GM19351 (cell line): ENCODE measurements around the gene EXD2.
A peak's percentile ranks its signal among the peaks of the same experiment; 100 is the strongest.

Experiments used
- ATAC-seq: cut with Tn5 transposase; IDR thresholded peaks from one replicate; pipeline ENCODE4 v1.9.1; 2021; ENCODE audit warnings: mild to moderate bottlenecking, moderate library complexity; ENCODE audit not compliant: unreplicated experiment

The EXD2 gene

DNA sequence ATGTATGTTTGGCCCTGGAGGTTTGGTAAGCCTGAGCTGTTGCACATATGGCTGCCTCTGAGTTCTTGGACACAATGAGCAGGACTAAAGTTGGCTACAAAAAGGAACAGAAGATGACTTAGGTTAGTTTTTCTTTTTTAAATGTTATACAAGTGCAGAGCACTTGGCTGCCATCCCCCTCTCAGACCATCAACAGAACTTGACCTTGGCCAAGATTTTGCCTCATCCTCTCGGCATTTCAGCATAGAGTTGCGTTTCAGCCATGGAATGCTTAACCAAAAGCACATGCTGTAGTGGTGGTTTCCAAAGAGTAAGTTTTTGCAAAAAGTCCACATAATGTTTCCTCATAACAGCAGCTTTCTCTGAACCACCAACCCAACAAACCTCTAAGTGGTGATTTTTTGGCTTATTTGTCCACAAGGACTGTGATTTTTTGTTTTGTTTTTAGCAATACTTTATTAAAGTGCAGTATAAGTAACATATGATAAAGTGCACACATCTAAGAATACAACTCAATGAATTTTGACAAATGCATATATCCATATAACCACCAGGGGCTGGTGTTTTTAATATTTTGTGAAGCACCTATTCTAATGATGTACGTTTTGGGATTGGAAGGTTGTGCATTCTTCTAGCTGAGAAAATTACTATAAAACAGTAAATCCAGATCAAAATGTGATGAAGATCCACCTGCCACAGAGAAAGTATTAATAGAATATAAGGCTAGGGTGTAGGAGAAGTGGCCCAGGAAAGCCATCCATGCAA, 56.6 kb downstream of the EXD2 start:
- no peak for ATAC-seq

DNA sequence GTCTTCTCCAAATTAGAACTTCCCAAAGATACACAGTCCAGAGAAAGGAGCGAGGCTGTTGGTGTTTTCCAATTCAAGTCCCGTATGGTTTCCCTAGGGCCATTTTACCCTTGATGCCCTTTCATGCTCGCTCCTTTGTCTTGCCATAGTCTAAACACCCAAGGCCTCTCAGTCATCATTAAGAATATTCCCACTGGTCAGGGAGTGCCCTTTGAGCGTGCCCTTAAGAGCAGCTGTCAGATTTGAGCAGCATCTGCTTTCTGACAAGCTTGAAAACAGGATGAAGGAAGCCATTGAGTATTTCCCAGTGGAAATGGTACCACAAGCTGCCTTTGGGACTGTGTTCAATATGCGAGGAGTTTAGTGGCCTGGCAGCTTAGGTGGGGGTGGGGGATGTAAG, 58.3 kb downstream of the EXD2 start:
- no peak for ATAC-seq

DNA sequence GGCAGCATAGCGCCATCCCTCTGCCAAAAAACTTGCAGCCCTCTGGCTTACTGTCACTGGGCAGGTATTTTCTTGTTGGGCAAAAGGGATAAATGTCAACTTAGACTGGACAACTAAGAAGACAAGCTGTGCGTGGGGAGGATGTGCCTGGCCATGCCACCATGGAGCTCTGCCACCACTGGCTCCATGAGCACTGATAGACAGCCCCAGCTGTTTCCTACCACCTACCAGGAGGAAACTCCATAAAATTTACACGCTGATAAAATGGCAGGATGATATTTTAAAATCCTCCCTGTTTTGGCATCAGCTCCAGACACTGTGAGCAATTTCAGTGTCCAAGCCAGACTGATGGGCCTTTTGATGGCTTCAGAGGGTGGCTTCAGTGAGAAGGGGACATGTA, 61.6 kb downstream of the EXD2 start:
- no peak for ATAC-seq

DNA sequence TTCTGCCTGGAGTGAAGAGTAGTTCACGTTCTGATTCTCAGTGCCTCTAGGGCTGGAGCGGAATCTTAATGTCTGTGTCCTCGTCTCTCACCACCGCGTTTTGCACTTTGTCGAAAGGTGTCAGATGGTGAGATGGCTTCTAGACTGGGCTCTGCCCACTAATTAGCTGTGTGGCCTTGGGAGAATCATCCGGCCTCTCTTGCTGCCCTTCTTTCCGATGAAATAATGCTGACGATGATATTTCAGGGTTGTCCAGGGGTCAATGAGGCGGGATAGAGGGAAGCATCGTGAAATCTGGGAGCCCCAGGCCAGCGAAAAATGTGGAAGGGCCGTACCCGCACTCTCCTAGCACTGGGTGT, 67.8 kb downstream of the EXD2 start:
- no peak for ATAC-seq

DNA sequence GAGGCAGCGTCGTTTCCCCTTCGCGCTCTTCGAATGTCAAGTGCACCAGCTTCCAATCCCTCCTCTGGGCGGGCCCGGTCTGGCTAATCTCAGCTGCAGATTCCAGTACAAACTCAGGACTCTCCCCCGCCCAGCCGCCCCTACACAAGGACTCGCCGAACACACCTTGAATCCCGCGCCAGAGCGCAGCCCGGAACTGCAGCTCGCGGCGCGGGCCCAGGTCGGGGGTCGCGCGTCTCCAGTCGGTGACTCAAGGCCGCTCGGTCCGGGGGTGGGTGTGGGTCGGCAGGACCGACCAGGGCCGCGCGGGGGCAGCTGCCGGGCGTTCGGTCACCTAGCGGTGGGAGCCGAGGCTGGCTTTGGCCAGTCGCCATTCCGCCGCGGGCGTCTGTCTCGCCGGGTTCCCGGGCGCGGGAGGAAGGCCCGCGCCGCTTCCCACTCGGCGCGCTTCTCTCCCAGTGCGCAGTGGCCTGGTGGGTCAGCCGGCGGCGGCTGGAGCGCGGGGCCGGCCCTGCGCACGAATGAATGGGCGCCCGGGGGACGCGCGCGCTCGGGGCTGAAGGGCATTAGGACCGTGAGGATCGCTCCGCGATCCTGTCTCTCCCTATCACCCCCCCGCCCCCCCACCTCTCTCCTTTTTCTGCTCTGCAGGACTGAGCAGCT, 68.4 kb downstream of the EXD2 start, which contains the start of gene GALNT16:
GALNT16 (plus strand) TSS at position 632 of the 663 bp plus-strand sequence. CDS start 133 bp downstream, outside the sequence.
- no peak for ATAC-seq

DNA sequence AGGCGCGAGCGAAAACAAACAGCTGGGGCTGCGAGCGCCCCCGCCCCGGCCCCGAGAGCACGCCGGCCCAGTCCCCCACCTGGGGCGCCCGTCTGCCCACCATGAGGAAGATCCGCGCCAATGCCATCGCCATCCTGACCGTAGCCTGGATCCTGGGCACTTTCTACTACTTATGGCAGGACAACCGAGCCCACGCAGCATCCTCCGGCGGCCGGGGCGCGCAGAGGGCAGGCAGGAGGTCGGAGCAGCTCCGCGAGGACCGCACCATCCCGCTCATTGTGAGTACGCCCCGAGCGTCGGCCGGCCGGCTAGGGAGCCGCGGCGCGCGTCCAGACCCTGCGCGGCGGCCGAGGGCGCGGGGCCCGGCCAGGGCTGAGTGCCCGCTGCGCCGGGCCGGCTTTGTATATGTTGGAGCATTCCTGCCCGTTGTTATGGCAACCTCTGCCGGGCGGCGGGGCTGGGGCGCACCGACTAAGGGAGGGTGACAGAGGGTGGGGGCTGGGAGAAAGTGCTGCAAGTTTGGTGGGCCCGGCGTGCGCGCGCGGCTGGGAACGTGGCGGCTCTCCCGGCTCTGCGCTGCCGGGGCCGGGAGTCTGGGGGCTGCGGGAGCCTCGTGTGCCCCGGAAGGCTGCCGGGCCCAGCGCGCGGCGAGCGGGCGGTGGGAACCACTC, 69.0 kb downstream of the EXD2 start:
- ATAC-seq, result no peak

DNA sequence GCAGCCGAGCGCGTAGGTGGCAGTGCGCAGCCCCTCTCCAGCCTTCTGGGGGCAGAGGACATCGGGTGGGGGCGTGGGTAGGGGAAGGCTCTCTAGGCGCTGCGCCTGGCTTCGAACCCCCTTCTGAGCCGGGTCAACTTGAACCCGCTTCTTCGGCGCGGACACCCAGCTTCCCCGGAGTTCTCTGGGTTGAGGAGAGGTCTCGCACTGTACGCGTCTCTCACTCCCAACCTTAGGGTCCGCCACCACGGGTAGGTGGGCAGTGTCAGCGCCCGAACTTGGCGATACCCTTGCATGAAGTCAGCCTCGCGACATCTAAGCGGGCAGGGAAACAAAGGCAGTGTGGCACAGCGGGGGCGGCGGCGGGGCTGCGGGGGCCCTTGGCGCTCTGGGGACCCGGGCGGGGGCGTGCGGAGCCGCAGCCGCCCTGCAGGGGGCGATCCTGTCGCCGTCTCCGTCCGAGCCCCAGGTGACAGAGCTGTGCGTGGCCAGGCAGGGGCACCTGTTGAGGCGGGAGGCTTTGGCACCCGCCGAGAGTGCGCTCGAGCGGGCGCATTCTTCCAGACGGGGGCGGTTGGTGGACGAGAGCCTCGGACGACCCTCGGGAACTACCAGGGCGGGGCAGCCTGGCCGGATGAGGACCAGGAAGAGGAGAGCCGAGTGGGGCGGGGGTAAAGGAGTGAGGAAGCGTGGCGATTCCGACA, 69.7 kb downstream of the EXD2 start:
- ATAC-seq, result peak; percentile 60

DNA sequence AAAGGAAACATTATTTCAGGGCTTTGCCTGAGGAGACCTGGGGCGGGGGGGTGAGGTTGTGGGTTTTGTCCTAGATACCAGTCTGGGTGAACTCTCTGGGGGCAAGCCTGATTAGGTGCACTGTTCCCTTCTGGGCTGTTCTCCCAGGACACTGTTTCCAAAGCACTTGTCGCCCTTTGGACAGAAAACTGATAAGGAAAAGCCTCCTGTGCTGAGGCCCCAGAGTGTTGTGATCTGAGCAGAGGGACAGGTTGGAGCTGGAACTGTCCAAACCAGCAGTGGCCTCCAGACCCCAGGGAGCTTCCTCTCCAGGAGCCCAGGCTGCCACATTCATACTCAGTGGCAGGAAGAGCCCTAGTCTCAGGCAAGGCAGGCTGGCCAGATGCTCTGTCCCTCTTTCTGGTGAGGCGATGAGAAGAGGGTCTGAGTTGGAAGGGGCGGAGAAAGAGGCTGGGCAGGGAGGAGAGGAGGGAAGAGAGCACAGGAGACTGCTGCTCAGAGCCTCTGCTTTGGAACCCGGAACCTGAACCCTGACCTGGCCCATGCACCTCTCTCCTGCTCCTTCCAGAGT, 70.5 kb downstream of the EXD2 start:
- ATAC-seq, result no peak

DNA sequence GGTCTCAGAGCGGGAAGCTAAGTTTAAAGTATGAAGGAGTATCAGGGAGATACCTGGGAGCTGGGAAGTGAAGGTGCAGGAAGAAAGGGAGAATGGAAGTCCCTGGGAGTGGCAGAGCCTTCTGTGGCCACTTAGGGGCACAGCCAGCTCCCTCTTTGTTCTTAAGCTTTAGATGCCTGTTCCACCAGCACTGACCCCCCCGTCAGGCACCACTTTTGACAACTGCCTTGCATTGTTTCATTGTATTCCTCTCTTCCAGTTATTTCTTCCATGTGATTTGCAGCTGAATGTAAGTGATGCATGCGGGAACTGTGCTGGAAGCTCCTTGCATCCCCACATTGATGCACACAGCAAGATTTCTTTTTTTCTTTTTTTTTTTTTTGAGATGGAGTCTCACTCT, 71.2 kb downstream of the EXD2 start:
- ATAC-seq, result no peak

DNA sequence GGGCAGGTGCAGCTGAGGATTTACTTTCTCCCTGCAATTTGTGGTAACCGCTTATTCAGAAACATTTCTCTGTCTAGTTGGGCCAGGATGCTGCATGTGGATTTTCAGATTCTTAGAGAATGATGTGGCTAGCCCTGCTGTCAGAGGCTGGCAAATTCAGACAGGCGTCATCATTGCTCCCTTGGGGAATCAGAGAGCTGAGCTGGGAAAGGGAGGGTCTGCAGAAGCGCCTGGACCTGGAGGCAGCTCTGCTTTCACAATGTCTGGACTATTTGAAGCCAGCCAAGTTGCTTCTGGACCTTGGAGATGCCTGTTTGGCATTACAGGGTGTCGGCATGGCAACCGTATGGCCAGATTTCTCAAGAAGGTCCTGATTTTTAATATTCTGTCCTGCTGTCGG, 72.1 kb downstream of the EXD2 start:
- ATAC-seq, result no peak

DNA sequence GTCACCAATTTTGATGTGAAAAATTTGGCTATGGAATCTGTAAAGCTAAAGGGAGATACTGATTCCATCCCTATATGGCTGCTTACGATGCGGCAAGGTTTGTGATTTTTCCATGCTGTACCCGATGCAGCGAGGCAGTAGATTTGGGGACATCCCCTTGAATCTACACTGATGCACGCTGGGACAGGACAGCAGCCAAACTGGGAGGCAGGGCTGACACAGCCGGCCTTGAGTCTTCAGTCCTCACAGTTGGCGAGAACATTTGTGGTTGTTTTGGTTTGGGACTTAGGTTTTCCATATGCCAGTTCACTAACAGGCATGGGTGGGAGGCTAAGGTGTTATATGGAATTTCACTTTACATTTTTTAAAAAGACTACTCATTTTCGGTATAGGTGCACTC, 72.5 kb downstream of the EXD2 start:
- ATAC-seq, result no peak

DNA sequence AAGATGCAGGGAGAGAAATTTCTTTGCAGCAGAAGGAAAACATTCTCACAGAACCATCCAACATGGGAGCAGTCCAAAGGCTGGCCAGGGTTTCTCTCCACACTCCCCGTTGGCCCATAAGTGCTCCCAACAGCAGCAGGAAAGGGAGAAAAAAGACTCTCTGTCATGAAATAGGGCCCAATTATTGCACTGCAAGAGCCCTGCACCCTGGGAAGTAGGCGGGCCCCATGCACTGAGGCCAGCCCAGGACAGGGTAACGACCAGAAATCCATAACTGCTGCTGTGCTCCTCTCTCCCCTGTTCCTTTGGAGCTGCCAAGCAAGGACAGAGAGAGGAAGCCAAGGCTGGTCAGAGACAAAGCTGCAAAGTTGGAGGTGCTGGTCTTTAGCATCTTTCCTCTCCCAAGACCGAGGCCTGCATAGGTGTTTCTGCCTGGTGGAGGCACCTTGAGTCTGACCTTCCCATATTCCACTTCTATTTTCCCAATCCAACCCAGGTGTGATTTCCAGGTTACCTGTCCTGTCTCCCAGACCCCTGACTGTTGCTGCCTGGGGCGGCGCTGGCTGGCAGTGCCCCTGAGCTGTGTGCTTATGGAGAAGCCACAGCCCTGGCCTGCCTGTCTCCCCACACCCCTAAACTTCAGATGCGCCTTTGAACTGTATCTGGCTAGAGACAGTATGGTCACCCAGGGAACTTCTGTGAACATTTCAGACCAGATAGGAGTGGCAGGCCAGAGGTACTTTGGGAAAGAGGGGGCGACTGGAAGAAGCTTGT, 75.5 kb downstream of the EXD2 start:
- ATAC-seq, result no peak

DNA sequence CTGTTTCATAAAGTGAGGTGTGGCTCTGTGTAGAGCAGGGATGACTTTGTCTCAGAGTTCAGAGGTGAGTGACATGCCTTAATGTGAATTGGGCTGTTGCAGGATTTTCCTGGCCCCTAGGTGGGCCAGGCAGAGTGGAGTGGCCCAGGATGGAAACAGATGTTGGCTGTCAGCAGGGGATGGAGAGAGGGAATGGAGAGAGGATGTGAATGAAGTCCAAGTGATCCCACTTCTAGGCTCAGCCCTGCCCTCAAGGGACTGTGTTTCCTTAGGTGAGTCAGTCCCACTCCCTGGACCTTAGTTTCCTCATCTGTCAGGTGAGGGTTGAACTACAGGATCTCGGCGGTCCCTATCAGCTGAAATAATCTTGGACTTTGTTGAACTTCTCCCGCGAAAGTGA, 76.2 kb downstream of the EXD2 start:
- no peak for ATAC-seq

DNA sequence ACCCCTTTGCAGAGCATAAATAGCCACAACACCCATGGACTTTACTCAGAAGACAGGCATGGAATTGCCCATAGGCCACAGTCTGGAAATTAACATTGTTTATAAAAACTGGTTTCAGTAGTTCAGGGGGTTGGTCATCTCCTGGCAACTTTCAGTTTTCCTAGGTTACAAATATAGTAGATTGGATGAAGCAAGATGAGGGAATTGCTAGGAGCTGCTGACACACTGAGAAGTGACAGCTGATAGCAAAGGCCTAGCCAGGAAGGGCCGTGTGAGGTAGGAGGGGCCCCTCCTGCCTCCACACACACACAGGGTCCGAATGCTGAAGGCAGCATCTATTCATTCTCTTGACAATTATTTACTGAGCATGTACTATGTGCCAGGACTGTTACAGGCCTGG, 76.9 kb downstream of the EXD2 start:
- ATAC-seq, result no peak

DNA sequence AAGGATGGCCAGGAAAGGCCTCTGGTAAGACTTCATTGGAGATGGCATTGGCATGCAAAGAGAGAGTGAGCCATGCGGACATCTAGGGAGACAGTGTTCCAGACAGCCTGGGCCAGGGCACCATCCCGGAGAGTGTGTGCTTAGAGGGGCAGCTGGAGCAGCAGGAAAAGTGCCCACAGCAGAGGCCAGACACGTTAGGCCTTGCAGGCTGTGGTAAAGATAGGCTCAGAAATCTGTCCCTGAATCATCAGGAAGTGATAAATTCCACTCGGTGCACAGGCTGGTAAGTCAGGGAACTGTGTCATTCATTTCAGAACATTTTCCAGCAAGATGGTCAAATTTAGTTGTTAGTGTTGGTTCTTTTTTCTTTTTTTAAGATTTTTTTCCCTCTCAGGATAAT, 77.5 kb downstream of the EXD2 start:
- no peak for ATAC-seq

DNA sequence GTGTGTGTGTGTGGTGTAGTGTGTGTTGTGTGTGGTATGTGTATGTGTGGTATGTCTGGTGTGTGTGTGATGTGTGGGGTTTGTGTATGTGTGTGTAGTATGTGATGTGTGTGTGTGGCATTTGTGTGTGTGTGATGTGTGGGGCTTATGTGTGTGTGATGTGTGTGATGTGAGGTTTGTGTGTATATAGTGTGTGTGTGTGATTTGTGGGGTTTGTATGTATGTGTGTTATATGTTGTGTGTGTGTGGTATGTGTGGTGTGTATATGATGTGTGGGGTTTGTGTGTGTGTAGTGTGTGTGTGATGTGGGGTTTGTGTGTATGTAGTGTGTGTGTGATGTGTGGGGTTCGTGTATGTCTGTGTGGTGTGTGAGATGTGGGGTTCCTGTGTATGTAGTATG, 78.1 kb downstream of the EXD2 start:
- no peak for ATAC-seq

DNA sequence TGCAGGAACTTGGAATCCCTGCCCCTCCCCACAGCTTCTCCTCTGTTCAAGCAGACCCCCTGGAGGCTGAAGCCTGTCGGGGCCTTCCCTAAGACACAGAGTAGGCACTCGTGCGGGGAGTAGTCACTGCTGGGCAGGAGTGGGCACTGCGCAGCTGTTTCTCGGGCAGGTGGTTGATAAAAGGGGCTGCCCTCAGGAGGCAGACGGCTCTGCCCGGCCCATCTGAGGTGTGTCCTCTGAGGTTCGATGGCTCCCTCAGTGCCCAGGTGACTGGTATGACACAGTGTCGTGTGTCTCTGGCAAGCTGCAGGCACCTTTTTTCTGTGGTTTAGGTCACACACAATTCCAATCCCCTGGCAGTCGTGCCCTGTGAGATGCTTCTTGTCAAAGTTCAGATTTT, 78.8 kb downstream of the EXD2 start:
- ATAC-seq, result no peak

DNA sequence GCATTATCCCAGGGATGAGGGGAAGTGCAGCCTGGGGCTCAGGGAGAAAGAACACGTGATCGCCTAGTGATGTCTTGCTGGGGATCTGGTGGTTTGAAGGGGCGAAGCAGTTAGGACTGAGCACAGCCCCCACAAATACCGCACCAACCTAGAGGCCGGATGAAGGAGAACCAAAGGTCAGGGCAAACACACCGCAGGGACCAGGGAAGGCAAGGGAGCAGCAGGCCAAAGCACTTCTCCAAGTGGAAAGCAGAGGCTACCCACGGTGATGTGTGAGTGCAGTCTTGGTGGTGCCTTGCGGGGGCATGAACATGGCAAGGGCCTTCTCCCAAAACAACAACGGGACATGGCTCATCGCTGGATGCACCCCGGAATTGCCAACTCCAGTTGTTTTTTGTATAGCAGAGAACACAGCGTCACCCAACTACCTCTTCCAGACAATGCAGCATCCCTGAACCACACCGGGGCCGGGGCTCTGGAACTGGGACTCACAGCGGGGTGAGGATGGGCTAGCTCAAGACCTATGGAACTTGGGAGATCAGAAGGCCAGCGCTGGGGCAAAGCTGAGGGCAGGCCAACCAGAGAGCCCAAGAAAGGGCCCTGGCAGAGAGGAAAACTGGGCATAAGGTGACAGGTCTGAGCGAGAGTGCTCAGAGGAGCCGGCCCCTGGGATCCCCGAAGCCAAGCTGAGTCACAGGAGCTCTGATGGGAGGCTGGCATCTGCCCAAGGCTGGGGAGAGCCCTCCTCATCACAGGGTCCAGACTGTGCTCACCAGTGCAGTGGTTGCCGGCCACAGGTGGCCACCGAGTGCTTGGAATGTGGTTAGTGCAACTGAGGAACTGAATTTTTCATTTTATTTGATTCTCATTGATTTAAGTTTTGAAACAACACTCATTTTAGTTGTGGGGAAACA, 79.8 kb downstream of the EXD2 start:
- ATAC-seq, result no peak

DNA sequence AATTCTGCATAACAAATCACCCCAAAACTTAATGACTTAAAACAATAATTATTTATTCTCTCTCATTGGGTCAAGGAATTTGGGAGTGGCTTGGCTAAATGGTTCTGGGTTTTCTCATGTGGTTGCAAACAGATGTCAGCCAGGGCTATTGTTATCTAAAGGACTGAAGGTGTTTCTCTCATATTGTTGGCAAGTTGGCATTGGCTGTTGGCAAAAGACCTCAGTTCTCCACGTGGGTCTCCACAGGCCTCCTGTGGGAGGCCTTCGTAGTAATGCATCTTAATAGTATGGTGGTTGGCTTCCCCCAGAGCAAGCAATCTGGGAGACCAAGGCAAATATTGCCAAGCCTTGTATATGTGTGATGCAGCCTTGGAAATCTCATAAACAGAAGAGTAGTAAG, 83.0 kb downstream of the EXD2 start:
- no peak for ATAC-seq
